Measurements from ENCODE around the gene HBQ1.
"Not testable (repeated sequence)": the region's sequence is repeated elsewhere in the genome, so short reads cannot be mapped to it uniquely, and the experiment has no call there.

The HBQ1 gene

DNA sequence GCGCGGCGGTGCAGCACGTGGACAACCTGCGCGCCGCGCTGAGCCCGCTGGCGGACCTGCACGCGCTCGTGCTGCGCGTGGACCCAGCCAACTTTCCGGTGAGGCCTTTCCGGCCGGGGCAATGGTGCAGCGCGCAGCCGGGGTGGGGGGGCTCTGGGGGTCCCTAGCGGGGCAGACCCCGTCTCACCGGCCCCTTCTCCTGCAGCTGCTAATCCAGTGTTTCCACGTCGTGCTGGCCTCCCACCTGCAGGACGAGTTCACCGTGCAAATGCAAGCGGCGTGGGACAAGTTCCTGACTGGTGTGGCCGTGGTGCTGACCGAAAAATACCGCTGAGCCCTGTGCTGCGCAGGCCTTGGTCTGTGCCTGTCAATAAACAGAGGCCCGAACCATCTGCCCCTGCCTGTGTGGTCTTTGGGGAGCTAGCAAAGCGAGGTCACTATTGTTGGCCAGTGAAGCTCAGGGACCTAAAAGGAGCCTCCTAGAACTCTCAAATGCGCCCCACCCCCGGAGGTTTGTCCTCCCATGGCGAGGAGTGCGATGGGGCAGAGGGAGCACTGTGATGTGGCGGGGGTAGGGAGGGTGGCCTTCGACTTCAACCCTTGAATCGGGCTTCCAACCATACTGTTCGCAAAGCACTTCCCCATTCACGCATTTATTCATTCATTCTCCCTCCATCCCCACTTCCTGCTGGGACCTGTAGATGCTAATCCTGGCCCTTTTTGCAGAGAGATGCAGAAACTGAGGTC is 13.7 kb upstream of the HBQ1 start:
- H3K4me3 ChIP-seq (replicated peaks in 1 of 2; ENCODE audit: low read depth in 2 of 2, low read length in 2 of 2): no peak overlapping the region
- DNase-seq (ENCODE audit: low read depth in 2 of 2): no peak
- TF ChIP-seq CTCF (IDR thresholded peaks at IDR 0.05; ENCODE audit: low read depth, low read length): no peak

- H3K4me3 ChIP-seq (replicated peaks in 1 of 2; ENCODE audit: low read depth in 2 of 2, low read length in 2 of 2): no peak overlapping the region
- no peak for DNase-seq (ENCODE audit: low read depth in 2 of 2)
- TF ChIP-seq CTCF (IDR thresholded peaks at IDR 0.05; ENCODE audit: low read depth, low read length): no peak
Observed at GRCh38 chr16:167122-167690, 13.1 kb upstream of the HBQ1 start.

DNA sequence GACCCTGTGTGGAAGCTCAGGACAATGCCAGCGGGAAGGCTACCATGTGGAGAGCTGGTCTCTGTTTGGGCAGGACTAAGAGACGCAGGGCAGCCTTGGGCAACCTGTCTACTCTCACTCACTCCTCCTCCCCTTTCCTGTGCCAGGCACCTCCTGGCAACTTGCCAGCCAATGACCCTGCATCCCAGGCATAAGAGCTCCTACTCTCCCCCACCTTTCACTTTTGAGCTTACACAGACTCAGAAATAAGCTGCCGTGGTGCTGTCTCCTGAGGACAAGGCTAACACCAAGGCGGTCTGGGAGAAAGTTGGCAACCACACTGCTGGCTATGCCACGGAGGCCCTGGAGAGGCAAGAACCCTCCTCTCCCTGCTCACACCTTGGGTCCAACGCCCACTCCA is 11.8 kb upstream of the HBQ1 start:
- DNase-seq (ENCODE audit: low read depth in 2 of 2): no peak
- H3K4me3 ChIP-seq (replicated peaks in 1 of 2; ENCODE audit: low read depth in 2 of 2, low read length in 2 of 2): no peak overlapping the region
- TF ChIP-seq CTCF (IDR thresholded peaks at IDR 0.05; ENCODE audit: low read depth, low read length): no peak

- no peak for DNase-seq (ENCODE audit: low read depth in 2 of 2)
- H3K4me3 ChIP-seq (replicated peaks in 1 of 2; ENCODE audit: low read depth in 2 of 2, low read length in 2 of 2): no peak overlapping the region
- TF ChIP-seq CTCF (IDR thresholded peaks at IDR 0.05; ENCODE audit: low read depth, low read length): no peak
Observed at GRCh38 chr16:169014-169413, 11.2 kb upstream of the HBQ1 start.

- H3K4me3 ChIP-seq (replicated peaks in 1 of 2; ENCODE audit: low read depth in 2 of 2, low read length in 2 of 2): not testable (repeated sequence)
- peak; percentile 22 to 44 for DNase-seq (ENCODE audit: low read depth in 2 of 2)
Observed at GRCh38 chr16:170088-170507, 10.2 kb upstream of the HBQ1 start.

DNA sequence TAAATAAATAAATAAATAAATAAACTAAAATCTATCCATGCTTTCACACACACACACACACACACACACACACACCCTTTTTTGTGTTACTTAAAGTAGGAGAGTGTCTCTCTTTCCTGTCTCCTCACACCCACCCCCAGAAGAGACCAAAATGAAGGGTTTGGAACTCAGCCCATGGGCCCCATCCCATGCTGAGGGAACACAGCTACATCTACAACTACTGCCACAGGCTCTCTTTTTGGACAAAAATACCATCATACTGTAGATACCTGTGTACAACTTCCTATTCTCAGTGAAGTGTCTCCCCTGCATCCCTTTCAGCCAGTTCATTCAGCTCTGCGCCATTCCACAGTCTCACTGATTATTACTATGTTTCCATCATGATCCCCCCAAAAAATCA is 9.5 kb upstream of the HBQ1 start:
- no peak for DNase-seq (ENCODE audit: low read depth in 2 of 2)
- no peak overlapping the region for H3K4me3 ChIP-seq (replicated peaks in 1 of 2; ENCODE audit: low read depth in 2 of 2, low read length in 2 of 2)
- no peak for TF ChIP-seq CTCF (IDR thresholded peaks at IDR 0.05; ENCODE audit: low read depth, low read length)

- DNase-seq (ENCODE audit: low read depth in 2 of 2); H3K4me3 ChIP-seq (replicated peaks in 1 of 2; ENCODE audit: low read depth in 2 of 2, low read length in 2 of 2): not testable (repeated sequence)
Observed at GRCh38 chr16:172374-172941, 7.8 kb upstream of the HBQ1 start, which contains the start of gene HBA2. Gene HBA2, plus strand, starts transcription at chr16:172876. Its CDS starts 37 bp downstream, at chr16:172913.

- not testable (repeated sequence) for DNase-seq (ENCODE audit: low read depth in 2 of 2); H3K4me3 ChIP-seq (replicated peaks in 1 of 2; ENCODE audit: low read depth in 2 of 2, low read length in 2 of 2)
Observed at GRCh38 chr16:173211-173854, 6.9 kb upstream of the HBQ1 start.

- not testable (repeated sequence) for H3K4me3 ChIP-seq (replicated peaks in 1 of 2; ENCODE audit: low read depth in 2 of 2, low read length in 2 of 2)
- DNase-seq (ENCODE audit: low read depth in 2 of 2): peak; percentile 21 to 54
Observed at GRCh38 chr16:173928-174769, 6.1 kb upstream of the HBQ1 start.

All from cardiac fibroblast (primary cell).